WTC11 (cell line): ENCODE data around the gene PAFAH1B2.

Source experiments
- JUN ChIP-seq: sonication (generic); formaldehyde crosslinking; IDR thresholded peaks from 2 replicates; pipeline ENCODE4 v1.8.0; 2023; ENCODE audit warnings: mild to moderate bottlenecking, missing genetic modification reagents
- SP1 ChIP-seq: sonication (generic); formaldehyde crosslinking; conservative IDR thresholded peaks from 2 replicates; pipeline ENCODE4 v1.8.1; 2022; ENCODE audit warnings: missing genetic modification reagents
- TCF7 ChIP-seq: sonication (generic); formaldehyde crosslinking; IDR thresholded peaks from 2 replicates; pipeline ENCODE4 v1.8.0; 2022; ENCODE audit warnings: mild to moderate bottlenecking, low read depth, missing genetic modification reagents, moderate library complexity
- TF ChIP-seq, protein P1 (sequence below): fragments of 200-600 bp; IDR thresholded peaks from 2 replicates; pipeline ENCODE4 v1.8.0; 2022; ENCODE audit warnings: antibody characterized with exemption
- TF ChIP-seq, protein P2 (sequence below): sonication (generic); formaldehyde crosslinking; IDR thresholded peaks from 2 replicates; pipeline ENCODE4 v1.8.1; 2023; ENCODE audit warnings: mild to moderate bottlenecking, missing genetic modification reagents, borderline replicate concordance

GRCh38 chr11:117189191-117189940 lies 45.3 kb downstream of the PAFAH1B2 start:
- TF ChIP-seq JUN (CRISPR knock-in tag) (no peak), TCF7 (CRISPR knock-in tag) (no peak), SP1 (CRISPR knock-in tag) (no peak)
- TF ChIP-seq, protein P1, sequence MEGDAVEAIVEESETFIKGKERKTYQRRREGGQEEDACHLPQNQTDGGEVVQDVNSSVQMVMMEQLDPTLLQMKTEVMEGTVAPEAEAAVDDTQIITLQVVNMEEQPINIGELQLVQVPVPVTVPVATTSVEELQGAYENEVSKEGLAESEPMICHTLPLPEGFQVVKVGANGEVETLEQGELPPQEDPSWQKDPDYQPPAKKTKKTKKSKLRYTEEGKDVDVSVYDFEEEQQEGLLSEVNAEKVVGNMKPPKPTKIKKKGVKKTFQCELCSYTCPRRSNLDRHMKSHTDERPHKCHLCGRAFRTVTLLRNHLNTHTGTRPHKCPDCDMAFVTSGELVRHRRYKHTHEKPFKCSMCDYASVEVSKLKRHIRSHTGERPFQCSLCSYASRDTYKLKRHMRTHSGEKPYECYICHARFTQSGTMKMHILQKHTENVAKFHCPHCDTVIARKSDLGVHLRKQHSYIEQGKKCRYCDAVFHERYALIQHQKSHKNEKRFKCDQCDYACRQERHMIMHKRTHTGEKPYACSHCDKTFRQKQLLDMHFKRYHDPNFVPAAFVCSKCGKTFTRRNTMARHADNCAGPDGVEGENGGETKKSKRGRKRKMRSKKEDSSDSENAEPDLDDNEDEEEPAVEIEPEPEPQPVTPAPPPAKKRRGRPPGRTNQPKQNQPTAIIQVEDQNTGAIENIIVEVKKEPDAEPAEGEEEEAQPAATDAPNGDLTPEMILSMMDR = no peak
- TF ChIP-seq, protein P2, sequence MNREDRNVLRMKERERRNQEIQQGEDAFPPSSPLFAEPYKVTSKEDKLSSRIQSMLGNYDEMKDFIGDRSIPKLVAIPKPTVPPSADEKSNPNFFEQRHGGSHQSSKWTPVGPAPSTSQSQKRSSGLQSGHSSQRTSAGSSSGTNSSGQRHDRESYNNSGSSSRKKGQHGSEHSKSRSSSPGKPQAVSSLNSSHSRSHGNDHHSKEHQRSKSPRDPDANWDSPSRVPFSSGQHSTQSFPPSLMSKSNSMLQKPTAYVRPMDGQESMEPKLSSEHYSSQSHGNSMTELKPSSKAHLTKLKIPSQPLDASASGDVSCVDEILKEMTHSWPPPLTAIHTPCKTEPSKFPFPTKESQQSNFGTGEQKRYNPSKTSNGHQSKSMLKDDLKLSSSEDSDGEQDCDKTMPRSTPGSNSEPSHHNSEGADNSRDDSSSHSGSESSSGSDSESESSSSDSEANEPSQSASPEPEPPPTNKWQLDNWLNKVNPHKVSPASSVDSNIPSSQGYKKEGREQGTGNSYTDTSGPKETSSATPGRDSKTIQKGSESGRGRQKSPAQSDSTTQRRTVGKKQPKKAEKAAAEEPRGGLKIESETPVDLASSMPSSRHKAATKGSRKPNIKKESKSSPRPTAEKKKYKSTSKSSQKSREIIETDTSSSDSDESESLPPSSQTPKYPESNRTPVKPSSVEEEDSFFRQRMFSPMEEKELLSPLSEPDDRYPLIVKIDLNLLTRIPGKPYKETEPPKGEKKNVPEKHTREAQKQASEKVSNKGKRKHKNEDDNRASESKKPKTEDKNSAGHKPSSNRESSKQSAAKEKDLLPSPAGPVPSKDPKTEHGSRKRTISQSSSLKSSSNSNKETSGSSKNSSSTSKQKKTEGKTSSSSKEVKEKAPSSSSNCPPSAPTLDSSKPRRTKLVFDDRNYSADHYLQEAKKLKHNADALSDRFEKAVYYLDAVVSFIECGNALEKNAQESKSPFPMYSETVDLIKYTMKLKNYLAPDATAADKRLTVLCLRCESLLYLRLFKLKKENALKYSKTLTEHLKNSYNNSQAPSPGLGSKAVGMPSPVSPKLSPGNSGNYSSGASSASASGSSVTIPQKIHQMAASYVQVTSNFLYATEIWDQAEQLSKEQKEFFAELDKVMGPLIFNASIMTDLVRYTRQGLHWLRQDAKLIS (CRISPR knock-in tag) = no peak
